Stimulated activated CD8-positive, alpha-beta memory T cell treated with anti-CD3 and anti-CD28 coated beads, Interleukin-12 subunit alpha, Interleukin-12 subunit beta, amount 100 ng/mL, for 24 hours (primary cell): ENCODE results near the gene ATP1B1.

ENCODE experiments used
- DNase-seq: peaks from one replicate; pipeline ENCODE4 v3.0.0-alpha.2; 2020; ENCODE audit errors: extremely low read depth

ATP1B1 gene

DNA sequence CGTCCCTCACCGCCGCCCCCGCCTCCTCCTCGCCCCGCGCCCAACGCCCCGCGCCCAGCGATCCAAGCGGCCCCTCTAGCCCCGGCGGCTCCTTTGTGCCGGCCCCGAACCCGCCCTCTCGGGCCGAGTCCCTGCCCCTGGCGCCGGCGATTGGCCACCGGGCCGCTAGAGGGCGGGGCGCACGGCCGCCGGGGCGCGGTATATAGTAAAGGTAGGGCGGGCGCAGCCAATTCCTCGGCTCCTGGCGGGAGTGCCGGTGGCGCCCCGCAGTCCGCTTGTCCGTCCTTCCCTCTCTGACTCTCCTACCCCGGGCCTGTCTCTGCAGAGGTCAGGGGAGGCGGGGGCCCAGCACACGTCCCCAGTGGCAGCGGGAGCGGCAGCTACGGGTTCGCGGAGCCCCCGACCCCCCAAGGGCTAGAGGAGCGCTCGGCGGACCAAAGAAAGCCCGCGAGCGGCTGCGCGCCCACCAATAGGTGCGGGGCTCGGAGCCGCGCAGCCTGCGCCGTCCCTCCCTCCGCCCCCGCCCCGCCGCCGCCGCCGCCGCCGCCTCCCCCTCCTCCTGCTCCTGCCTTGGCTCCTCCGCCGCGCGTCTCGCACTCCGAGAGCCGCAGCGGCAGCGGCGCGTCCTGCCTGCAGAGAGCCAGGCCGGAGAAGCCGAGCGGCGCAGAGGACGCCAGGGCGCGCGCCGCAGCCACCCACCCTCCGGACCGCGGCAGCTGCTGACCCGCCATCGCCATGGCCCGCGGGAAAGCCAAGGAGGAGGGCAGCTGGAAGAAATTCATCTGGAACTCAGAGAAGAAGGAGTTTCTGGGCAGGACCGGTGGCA, at the start of gene ATP1B1:
Gene ATP1B1, plus strand, starts transcription at position 596 of the 826 bp plus-strand sequence. Its CDS starts 140 bp downstream, at position 736.
- peak; percentile 64 for DNase-seq

DNA sequence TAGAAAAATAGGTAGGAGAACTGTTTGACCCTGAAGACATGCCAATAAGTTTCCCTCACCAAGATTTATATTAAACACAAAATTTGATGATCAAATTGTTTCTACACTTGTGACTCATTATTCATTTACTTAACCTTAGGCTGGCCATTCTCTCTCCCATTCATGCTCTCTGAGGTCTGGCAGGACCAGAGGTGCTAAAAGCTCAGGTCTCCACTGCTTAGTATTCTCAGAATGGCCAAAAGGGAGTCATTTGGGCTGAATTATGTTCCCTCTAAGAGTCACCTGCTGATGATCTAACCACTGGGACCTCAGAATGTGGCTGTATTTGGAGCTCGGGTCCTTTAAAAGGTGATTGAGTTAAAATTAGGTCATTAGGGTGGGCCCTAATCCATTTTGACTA, 47.1 kb upstream of the ATP1B1 start:
- no peak for DNase-seq

DNA sequence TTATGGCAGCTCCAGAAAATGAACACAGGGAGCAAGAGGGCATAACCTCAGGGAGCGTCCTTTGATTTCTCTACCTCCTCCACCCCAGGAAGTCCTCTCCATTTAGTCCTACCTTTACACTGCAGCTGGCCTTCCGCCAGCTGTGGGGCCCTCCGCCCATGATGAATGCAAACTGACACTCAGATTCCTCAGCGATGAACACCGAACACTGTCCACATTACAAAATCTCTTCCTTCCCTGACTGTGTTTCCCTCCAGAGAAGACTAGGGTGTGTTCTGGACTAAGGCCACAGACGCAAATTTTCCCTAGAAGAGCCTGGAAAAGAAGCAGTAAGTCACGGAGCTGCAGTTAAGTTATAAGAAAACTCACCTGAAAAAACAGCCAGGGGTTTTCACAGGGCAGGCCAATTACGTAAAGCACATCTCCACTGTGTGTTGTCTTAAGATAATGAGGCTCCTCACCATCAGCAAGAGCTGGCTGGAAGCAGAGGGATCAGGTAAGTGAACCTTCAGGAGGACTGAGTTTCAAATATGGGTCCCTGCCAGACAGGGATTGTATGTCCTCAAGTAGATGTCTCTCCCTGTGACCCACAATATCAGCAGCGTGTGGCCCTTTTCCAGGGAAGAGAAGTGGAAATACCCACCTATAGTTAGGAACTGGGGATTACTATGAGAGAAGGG, 46.3 kb upstream of the ATP1B1 start:
- no peak for DNase-seq

DNA sequence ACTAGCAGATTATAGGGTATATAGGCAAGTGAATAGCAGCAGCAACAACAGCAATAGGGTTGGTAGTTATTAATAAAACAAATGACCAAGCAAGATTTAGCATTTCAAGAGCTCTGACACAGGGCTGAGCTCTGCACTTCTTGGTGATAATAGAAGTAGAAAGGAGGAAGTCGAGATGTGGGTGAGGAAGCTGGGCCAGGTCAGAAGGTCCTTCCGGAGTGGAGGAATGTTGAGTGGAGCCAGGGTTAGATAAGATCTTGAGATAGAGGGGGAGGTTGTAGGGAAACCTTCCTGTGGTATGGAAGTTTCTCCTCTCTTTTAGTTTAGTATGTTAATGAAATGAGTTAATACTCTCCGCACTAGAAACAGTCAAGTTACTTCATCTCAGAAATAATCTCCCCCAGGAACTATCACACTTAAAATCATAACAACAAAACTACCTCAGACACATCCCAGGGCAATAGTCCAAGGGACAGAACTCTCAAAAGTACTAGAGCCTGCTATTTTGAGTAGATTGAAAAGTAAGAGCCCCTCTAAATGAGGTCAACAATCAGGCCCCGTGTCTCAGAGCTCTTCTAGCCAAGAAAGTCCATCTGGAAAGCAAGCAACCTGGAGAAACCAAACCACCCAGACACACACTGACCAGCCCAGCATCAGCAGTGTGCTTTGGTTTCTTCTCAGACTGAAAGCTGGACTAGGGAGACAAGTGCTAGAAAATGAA, 45.4 kb upstream of the ATP1B1 start:
- no peak for DNase-seq

DNA sequence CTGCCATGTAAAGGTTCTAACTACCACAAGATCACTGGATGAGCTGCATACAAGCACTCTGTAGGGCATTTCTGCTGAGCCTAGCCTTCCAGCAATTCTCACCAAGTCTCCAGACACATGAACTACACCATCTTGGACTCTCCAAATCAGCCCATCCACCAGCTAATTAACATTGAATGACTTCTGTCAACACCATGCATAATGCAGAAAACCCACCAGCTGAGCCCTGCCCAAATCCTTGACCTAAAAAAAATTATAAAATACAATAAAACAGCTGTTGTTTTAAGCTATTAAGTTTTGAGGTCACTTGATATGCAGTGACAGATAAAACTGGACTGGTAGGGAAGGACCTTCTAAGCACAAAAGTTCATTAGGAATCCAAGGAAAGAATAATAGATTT, 44.3 kb upstream of the ATP1B1 start:
- DNase-seq = no peak

DNA sequence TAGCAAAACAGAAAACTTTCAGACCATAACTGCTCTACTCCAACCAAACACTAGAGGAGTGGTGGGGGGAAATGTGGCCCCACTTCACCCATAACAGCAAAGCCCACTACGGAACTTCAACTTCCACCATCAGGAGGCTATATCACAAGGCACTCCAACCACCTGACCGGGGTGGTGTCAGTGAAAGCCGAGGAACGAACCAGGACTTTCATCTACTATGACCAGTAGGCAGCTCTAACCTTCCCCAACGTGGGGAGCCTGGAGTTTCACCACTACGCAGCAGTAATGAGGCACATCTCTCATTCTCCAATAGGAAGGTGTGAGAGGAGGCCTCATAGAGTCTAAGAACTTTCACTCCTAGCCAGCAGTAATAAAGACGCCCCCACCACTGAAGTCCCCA, 42.4 kb upstream of the ATP1B1 start:
- no peak for DNase-seq

DNA sequence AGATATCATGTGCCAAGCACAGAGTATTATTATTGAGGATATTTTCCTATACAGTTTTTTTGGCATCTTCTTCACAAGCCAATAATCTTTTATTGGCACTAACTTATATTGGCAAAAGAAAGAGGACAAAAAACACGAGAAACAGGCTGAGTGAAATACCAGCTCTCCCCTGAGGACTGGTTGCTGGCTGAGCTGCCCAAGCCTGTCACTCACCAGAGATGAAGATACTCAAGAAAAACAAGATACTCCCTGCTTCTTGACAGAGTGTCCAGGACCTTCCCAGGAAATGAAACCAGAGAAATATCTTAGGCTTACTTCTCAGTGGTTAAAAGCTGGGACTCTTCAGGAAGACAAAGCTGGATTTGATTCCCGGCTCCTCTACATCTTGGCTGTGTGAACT, 35.9 kb upstream of the ATP1B1 start:
- no peak for DNase-seq

DNA sequence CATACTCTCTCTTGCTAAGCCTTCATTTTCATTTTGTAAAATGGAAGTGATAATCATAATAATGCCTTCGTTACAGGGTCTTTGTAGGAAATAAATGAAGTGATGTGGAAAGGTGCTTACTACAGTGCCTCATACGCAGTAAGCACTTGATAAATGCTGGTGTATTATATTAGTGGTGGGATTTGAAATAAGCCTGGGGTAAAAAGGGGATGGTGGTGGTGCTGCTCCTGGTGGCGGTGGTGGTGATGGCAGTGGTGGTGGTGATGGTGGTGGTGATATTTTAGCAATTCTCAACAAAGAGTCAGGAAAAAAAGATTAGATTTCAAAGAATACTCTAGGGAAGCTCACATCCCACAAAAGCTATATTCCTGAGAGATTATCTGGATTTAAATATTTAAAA, 35.5 kb upstream of the ATP1B1 start:
- no peak for DNase-seq

DNA sequence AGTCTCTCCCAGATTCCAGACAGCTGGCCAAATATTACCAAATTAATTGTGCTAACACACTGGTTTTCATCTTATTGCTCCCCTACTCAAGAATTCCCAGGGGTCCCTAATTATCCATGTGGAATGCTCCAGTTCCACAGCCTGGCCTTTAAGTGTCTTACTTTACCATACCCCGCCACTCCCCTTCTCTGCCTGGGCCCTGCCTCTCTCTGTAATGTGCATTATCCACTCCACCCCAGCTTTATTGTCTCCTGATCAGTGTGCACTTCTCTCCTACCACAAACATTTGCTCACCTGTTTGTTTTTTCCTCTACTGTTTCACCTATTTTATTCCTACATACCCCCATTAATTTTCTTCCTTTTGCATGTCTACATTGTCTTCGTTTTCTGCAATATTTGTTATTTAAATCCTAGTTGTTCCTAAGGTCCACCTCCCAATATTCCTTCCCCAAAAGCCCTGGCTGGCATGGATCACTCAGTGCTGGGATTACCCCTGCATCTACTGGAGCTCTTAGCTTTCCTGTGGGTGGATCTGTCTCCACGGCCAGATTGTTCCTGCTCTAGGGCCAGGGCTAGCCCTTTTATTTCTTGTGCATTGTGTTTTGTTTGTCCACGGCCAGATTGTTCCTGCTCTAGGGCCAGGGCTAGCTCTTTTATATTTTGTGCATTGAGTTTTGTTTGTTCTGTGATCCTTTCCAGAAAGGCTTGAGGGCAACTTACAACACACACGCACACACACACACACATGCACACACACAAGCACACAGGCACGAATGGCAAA, 33.4 kb upstream of the ATP1B1 start:
- DNase-seq = no peak

DNA sequence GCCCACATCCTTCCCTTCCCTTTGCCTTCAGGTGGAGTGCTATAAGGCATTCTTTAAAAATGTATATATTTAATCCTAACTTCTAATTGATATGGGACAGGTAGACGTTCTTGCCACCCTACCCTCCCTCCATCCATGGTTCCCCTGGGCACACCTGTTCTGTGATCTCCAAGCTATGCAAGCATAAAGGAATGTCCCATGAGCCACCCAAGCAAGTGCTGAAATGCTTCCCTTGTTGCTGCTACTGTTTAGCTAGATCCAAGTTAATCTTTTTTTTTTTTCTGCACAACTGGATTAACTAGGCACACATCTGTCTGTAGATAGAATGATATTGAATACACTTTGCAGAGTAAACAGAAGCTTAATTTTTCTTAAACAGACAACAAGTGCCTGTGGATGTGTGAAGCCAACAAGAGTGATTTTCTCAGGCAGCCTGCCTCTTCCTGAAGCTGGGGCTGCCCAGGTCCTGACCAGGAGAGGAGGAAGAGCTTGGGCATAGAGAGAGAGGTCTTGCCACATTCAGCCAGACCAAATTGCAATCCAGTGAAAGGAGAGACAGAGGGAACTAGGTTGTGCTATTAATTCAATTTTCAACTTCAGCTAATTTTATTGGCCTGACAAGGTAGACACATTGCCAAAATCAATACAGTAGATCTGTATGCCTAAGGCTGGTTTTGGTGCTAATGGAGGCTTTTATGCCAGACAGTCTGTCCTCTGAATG, 28.2 kb upstream of the ATP1B1 start:
- no peak for DNase-seq

DNA sequence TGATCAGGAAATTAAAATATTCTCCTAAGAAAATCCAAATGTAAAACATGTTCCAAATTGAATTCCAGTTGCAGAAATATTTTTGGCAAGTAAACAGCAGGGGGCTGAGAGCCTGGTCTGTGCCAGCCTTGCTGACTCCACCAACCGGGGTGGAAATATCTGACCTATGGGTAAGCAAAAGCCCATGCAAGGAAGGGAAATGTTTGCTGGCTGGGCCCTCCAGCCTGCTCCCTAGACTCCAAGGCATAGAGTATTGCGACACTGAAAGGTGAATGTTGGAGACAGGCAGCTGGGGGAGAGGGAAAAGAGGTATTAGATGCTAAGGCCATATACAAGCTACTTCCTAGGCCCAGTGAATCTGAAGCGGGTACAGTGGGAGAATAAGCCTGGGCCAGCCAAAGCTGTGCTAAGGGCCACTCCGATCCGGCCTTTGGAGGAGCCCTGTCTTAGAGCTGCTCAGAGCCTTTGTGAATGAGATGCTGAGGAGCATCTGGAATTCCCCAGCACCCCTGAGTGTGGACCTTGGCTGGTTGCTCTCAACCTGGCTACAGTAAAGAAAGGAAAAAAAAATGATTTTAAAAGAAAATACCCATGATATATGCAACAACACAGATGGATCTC, 24.9 kb upstream of the ATP1B1 start:
- no peak for DNase-seq

DNA sequence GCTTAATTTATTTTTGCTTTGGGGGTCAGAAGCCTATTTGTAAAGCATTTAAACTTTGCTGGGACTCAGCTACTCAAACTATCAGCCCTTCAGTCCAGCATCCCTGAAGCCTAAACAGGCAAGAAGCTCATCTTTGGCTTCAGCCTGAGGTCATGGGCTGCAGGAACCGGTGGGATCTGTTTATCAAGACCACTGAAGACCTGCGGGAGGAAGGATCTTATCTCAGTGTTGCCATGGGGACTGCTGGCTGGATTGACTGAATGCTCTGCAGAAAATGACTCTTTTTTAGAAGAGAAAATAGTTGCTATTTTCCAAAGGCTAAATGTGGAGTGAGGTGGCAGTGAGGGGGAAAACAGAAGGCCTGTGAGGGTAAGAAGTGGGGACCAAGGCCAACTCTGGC, 20.6 kb upstream of the ATP1B1 start:
- DNase-seq = no peak

DNA sequence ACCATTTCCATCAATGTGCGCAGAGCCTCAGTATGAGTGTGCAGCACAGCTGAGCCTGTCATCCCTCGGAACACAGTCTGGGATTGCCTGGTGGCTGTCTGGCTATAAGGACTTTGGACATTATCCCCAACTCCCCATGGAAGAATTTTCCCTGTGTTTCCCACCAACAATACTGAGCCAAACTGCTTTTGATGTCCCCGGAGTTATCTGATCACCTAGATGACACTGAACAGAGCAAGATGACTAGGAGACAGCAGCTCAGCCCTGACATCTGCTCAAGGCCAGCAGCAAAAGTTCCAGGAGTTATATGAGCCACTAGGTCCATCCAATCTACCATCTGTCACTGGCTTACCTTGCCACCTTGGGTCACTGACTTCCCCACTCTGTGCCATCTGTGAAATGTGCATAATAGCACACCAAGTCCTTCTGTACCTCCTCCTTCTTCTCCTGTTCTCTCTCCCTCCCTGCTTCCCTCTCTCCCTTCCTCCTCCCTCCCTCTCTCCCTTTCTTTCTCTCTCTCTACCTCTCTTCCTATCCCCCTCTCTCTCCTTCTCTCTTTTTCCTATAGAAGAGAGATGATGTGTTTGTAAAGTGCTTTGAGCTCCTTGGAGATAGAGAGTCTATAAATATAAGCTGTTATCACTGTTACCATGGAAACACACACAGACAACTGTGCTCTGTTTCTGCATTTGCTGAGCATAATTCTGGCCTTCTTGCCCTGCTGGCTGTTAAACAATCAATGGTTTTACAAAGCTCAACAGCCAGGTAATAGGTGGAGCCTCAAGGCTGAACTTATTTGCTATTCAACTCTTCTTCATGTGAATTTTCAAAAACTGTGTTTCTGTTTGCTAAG, 19.7 kb upstream of the ATP1B1 start:
- DNase-seq = no peak

DNA sequence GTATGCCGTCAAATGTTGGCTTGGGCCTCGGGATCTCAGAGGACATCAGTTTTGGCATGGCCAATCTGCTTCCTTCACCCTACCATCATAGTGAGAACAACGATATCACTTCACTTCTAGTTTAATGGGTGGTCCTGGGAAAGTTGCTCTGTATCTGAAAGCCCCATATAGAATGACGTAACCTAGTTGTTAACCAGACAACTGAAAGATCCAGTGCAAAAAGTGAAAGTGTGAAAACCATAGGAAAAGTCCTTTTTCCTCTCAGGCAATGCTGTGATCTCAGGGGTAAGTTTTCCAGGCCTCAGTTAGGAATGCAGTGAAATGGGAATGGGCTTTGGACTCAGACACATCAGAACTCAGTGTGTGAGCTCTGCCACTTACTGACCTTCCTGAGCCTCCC, 18.6 kb upstream of the ATP1B1 start:
- DNase-seq = no peak

DNA sequence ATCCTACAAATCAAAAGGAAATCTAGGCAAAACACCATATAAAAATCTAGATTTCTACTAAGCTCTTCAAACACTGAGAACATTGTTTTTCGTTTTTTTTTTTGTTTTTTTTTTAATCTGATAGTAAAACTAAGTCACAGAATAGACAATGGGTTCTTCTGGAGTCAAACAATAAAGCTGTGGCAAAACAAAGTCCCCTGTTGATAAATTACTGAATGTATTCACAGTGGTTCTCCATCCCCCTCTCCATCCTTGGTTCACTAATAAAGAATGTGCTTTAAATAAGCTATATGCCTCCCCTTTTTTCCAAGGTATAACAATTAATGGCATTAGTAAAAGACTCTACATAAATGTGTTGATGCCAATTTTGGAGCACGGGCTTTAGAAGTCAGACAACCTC, 16.7 kb upstream of the ATP1B1 start:
- DNase-seq = no peak

DNA sequence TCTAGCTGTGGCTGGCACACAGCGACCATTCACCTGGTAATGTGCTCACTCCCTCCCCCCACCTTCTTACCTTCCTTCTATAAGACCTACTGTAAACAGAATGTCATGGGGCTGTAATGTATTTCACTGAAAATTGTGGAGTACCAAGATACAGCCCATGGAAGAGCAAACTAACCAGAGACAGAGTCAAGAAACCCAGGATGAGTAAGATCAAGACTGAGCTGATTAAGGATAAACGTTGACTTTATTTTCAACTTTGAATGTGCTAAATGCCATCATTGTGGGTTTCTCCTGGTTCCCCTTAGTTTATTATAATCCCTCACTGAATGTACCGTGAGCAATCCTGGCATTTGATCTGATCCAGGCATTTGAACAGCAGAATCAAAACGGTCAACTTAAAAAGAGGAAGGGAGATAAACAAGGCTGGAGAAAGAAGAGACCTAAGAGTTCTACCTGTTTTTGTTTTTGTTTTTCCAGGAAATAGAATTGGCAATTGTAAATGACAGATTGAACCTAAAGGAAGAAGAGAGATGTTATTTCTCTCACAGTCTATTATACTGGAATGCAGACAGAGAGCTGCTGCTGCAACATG, 16.1 kb upstream of the ATP1B1 start:
- DNase-seq = no peak

DNA sequence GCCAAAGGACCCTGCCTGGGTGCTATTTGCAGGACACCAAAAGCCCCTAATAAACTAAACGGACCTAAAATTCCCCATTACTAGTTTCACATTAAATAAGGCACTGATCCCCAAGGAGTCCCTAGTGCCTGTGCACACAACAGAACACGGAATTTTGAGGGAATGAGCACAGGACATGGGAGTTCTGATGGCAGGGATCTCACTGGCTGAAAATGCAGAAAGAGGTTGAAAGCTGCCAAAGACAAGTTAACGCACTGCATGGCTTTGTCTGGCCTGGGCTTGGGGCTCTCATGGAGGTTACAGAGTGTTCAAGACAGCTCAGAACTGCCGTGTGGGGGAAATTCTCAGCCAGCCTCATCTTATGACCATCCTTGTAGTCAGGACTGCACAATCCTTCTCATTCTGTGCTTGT, 15.6 kb upstream of the ATP1B1 start:
- DNase-seq = no peak

DNA sequence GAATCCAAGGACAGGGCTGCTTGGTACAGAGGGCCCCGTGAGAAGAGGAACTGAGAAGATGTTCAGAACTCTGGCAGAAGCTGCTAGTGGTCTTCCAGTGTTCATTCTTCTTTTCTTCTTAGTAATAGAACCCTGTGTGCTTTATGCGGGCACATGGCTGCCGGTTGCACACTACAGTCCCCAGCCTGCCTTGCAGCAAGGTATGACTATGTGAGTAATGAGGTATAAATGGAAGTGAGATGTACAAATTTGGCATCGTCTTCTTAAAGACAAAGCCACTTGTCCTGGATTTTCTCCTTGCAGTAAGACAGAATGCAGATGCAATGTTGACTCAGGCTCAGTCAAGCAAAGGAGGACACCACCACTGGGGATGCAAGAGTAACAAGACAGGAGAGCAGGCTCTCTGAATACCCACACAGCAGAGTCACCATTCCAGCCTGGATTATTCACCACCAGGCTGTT, 15.0 kb upstream of the ATP1B1 start:
- no peak for DNase-seq

DNA sequence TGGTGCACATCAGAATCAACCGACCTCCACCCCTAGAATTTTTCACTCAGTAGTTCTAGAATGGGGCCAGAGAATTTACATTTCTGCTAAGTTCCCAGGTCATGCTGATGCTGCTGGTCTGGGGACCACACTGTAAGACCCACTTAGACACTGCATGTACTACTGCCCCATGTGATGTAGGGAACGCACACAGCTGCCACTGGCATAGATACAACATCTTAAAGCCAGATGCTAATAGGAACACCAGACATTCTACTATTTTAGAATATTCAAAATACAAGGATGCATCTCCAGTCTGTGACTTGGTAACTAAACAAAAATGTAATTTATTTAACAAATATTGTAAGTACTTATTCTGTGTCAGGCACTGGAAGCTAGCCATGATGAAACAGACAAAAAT, 14.1 kb upstream of the ATP1B1 start:
- DNase-seq = no peak
